HepG2 (cell line): Measurements from ENCODE around the gene EDN3. TPM values are rescaled to one million over a fixed set of nuclear protein-coding genes. Genes with fewer than 3 reads are reported as not detected.

Experiments
- ATAC-seq: fragments of 200-7000 bp; cut with Tn5 transposase; 3 replicates; pipeline ENCODE4 v1.9.1; 2020; ENCODE audit warnings: mild to moderate bottlenecking, moderate library complexity
- BruUV-seq: library from RNA; stranded (reverse); fragments of 400-500 nt; replicated peaks from 2 replicates; lab custom pipeline; 2021; lab: Mats Ljungman, UMichigan
- CTCF ChIA-PET: fragments of 300-600 bp; formaldehyde crosslinking; extraction: SDS; loops from one replicate; lab custom pipeline; 2021; ENCODE audit warnings: low total read pairs, inconsistent platforms, low intra/inter-chr PET ratio; lab: Yijun Ruan, JAX
- POLR2A ChIA-PET: fragments of 350-600 bp; sonication (Branson Sonifier 250); formaldehyde crosslinking; loops from one replicate; lab custom pipeline; 2020; ENCODE audit warnings: antibody characterized with exemption, inconsistent platforms; lab: Yijun Ruan, JAX
- DNase-seq: peaks from one replicate; pipeline ENCODE4 v3.0.0-alpha.2; 2015; ENCODE audit warnings: low spot score
- FAIRE-seq: peaks from 3 replicates; lab custom pipeline; 2011; peaks lifted over from hg19 to GRCh38; lab: Jason Lieb, UNC
- H2AFZ ChIP-seq: one replicate; pipeline ENCODE4 v1.6.1; 2011; ENCODE audit warnings: low read length, inconsistent platforms
- H3K27ac ChIP-seq: fragments of 300-600 bp; 3 replicates; pipeline ENCODE4 v1.8.0; 2011; ENCODE audit warnings: mixed run types, mild to moderate bottlenecking, mixed read lengths, low read length, inconsistent platforms; ENCODE audit not compliant: insufficient read depth; ENCODE audit errors: extremely low read length
- H3K27me3 ChIP-seq, 2 experiments: fragments of 200-600 bp in 1 of 2; 2 replicates in 1 of 2; 3 replicates in 1 of 2; pipeline versions ENCODE4 v1.6.0 to v1.8.0; 2011; ENCODE audit warnings: low read length in 2 of 2, mild to moderate bottlenecking in 2 of 2, moderate library complexity in 2 of 2, inconsistent platforms in 1 of 2; ENCODE audit not compliant: insufficient read depth in 2 of 2, control insufficient read depth in 1 of 2
- H3K36me3 ChIP-seq, 2 experiments: fragments of 200-600 bp in 1 of 2; replicated peaks in 1 of 2; 2 replicates in 1 of 2; 3 replicates in 1 of 2; pipeline versions ENCODE4 v1.5.1 to v1.8.0; 2011; ENCODE audit warnings: low read length in 2 of 2, inconsistent platforms in 1 of 2; ENCODE audit not compliant: insufficient read depth in 2 of 2, control insufficient read depth in 1 of 2
- H3K4me1 ChIP-seq: 2 replicates; pipeline ENCODE4 v1.5.1; 2012; ENCODE audit warnings: low read length, inconsistent platforms; ENCODE audit not compliant: insufficient read depth
- H3K4me2 ChIP-seq: 2 replicates; pipeline ENCODE4 v1.6.0; 2011; ENCODE audit warnings: low read depth, low read length, inconsistent platforms
- H3K4me3 ChIP-seq, 3 experiments: fragments of 200-600 bp in 1 of 3; sonication (generic), shearing (Covaris generic) in 1 of 3; replicated peaks in 1 of 3; 2 replicates each; pipeline ENCODE4 v1.5.1; 2011 to 2016; ENCODE audit warnings: low read length in 3 of 3, inconsistent platforms in 2 of 3, low read depth in 2 of 3, mild to moderate bottlenecking in 2 of 3, control low read depth in 1 of 3, mixed read lengths in 1 of 3; ENCODE audit not compliant: insufficient read depth in 1 of 3
- H3K79me2 ChIP-seq: one replicate; pipeline ENCODE4 v1.6.1; 2011; ENCODE audit warnings: low read length, inconsistent platforms; ENCODE audit not compliant: insufficient read depth
- H3K9ac ChIP-seq: 2 replicates; pipeline ENCODE4 v1.6.0; 2011; ENCODE audit warnings: mild to moderate bottlenecking, low read depth, low read length, inconsistent platforms; ENCODE audit not compliant: insufficient read depth
- H3K9me3 ChIP-seq: 2 replicates; pipeline ENCODE4 v1.5.1; 2012; ENCODE audit warnings: mild to moderate bottlenecking, low read length
- H4K20me1 ChIP-seq: 2 replicates; pipeline ENCODE4 v1.6.0; 2011; ENCODE audit warnings: inconsistent platforms, mild to moderate bottlenecking, low read length, moderate library complexity; ENCODE audit not compliant: insufficient read depth
- MATR3 ChIP-seq: sonication (generic); formaldehyde crosslinking; IDR thresholded peaks from 2 replicates; pipeline ENCODE4 v1.4.0; 2020; ENCODE audit warnings: missing genetic modification reagents
- MZF1 ChIP-seq: sonication (generic); formaldehyde crosslinking; IDR thresholded peaks from 2 replicates; pipeline ENCODE4 v1.8.1; 2023; ENCODE audit warnings: mild to moderate bottlenecking, missing genetic modification reagents, borderline replicate concordance
- NAIF1 ChIP-seq: sonication (generic); formaldehyde crosslinking; IDR thresholded peaks from 2 replicates; pipeline ENCODE4 v1.5.0; 2020; ENCODE audit warnings: mild to moderate bottlenecking, missing genetic modification reagents, borderline replicate concordance
- PAF1 ChIP-seq: IDR thresholded peaks from 2 replicates; pipeline ENCODE4 v1.6.1; 2016; ENCODE audit warnings: missing genetic modification reagents, missing compliant biosample characterization
- TCF7 ChIP-seq: sonication (generic); IDR thresholded peaks from 2 replicates; pipeline ENCODE4 v1.6.1; 2016; ENCODE audit warnings: antibody characterized with exemption, low read depth
- THYN1 ChIP-seq: sonication (generic); formaldehyde crosslinking; IDR thresholded peaks from 2 replicates; pipeline ENCODE4 v1.8.1; 2023; ENCODE audit warnings: low read depth, mild to moderate bottlenecking, moderate library complexity, missing genetic modification reagents, borderline replicate concordance
- ZNF160 ChIP-seq: sonication (generic); formaldehyde crosslinking; IDR thresholded peaks from 2 replicates; pipeline ENCODE4 v1.8.0; 2022; ENCODE audit warnings: mild to moderate bottlenecking, inconsistent platforms, missing genetic modification reagents
- ZNF709 ChIP-seq: sonication (generic); formaldehyde crosslinking; IDR thresholded peaks from 2 replicates; pipeline ENCODE4 v1.5.0; 2020; ENCODE audit warnings: mild to moderate bottlenecking, missing genetic modification reagents
- ZNF879 ChIP-seq: sonication (generic); formaldehyde crosslinking; IDR thresholded peaks from 2 replicates; pipeline ENCODE4 v1.8.1; 2023; ENCODE audit warnings: missing genetic modification reagents
- WGBS: methylation state at CpG from one replicate; pipeline ENCODE4 v1.1.6; 2017; ENCODE audit warnings: low lambda C conversion rate; 5-methylcytosine and 5-hydroxymethylcytosine counted together
- in situ Hi-C: cut with HindIII; loops from 2 replicates; pipeline ENCODE4 v1.10.0; 2017; ENCODE audit warnings: low pct_unique_long_range_greater_than_20kb; ENCODE audit not compliant: extremely low pct_ligation_motif_present
- intact Hi-C: fragments of 100-400 bp; cut with micrococcal nuclease; formaldehyde crosslinking; loops from one replicate; pipeline ENCODE4 v1.10.0; 2022; ENCODE audit not compliant: unreplicated experiment
- polyA plus RNA-seq, 8 experiments: library from polyadenylated mRNA; depleted of rRNA in 3 of 8; stranded (reverse) in 7 of 8; unstranded in 1 of 8; fragments of >200 nt; fragmentation: Illumina TruSeq in 4 of 8; extraction: Trizol in 4 of 8; gene quantifications; 2 replicates each; pipeline versions ENCODE4 v1.2.1 to v1.2.3, GENCODE V29; 2011 to 2016; ENCODE audit warnings: low read depth in 4 of 8, missing spikeins in 1 of 8, mixed read lengths in 1 of 8; ENCODE audit not compliant: insufficient read depth in 1 of 8
- total RNA-seq, 5 experiments: library from RNA; depleted of rRNA; stranded (reverse); fragments of >200 nt; fragmentation: Illumina TruSeq; extraction: Trizol; gene quantifications; 2 replicates each; pipeline ENCODE4 v1.2.3, GENCODE V29; 2016; ENCODE audit warnings: low read depth in 1 of 5
- TF ChIP-seq, protein P1 (sequence below): sonication (generic); formaldehyde crosslinking; IDR thresholded peaks from 2 replicates; pipeline ENCODE4 v1.4.0; 2020; ENCODE audit warnings: mild to moderate bottlenecking, missing genetic modification reagents, borderline replicate concordance
- TF ChIP-seq, protein P2 (sequence below): sonication (generic); formaldehyde crosslinking; IDR thresholded peaks from 2 replicates; pipeline ENCODE4 v1.5.0; 2020; ENCODE audit warnings: mild to moderate bottlenecking, missing genetic modification reagents, moderate library complexity
- TF ChIP-seq, protein P3 (sequence below): sonication (generic); formaldehyde crosslinking; IDR thresholded peaks from 2 replicates; pipeline ENCODE4 v1.8.0; 2022; ENCODE audit warnings: low read depth, missing genetic modification reagents
- TF ChIP-seq, protein P4 (sequence below): sonication (generic); formaldehyde crosslinking; IDR thresholded peaks from 2 replicates; pipeline ENCODE4 v1.8.0; 2022; ENCODE audit warnings: mild to moderate bottlenecking, missing genetic modification reagents, moderate library complexity
- TF ChIP-seq, protein P5 (sequence below): sonication (generic); formaldehyde crosslinking; IDR thresholded peaks from 2 replicates; pipeline ENCODE4 v1.8.0; 2022; ENCODE audit warnings: missing genetic modification reagents, low read depth, mild to moderate bottlenecking, borderline replicate concordance
- TF ChIP-seq, protein P6 (sequence below): sonication (generic); formaldehyde crosslinking; IDR thresholded peaks from 2 replicates; pipeline ENCODE4 v1.5.1; 2020; ENCODE audit warnings: missing genetic modification reagents, mild to moderate bottlenecking, borderline replicate concordance

The EDN3 gene
- total and polyA plus RNA-seq, 2 of the 13 experiments (the other 11 are each of a cell fraction or from before 2014, with no cell fraction given), result not detected

DNA sequence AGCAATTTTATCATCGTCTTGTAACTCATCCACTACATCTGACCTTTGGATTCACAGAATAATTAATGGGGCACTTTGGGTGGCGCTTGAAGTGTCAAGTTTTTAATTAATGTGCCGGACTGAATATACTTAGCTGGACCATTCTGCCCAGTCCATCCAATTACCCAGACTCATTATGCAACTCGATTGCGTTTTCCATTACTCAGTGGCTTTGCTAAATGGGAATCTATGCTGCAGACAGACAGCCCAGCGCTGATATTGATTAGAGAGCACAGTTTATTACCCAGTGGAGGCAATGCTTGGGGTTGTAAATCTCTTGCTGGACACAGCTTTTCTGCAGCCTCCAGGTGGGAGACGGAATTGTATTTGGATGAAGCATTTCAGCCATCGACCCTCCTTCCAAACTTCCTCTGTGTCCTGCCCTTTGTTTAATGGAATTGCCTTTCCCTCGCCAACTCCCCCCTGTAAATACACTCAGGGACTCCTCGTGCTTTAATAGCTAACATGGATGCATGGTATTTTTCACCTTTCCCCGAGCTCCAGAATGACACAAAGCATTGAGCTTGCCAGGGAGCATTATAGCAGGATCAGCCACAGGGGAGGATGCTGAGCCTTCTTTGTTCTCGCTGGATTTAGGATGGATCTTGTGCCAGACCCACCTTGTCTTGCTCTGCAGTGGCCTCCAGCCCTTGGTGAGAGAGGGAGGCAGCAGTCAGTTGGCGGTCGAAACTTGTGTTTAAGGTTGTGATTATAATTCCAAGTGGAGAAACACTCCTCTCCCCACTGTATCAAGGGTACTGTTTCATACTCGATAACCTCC, 59.7 kb downstream of the EDN3 start:
- FAIRE-seq (no peak), ATAC-seq (no peak), DNase-seq (no peak)
- H3K27me3 ChIP-seq, result peaks cover 0 to 48% of the 10 kb centered on the region in 2 experiments; a peak in 2 of 5 replicates
- no peak overlapping the region for H2AFZ ChIP-seq
- H3K79me2 ChIP-seq, result no peaks in the 10 kb centered on the region
- H3K9ac ChIP-seq, result no peak overlapping the region
- no peaks in the 10 kb centered on the region for H3K36me3 ChIP-seq
- no peak overlapping the region for H3K27ac ChIP-seq
- no peak overlapping the region for H3K4me2 ChIP-seq
- H3K9me3 ChIP-seq, result no peaks in the 10 kb centered on the region
- WGBS, result 24% methylated on average over 15 of the region's 15 CpGs
- no peak overlapping the region for H3K4me3 ChIP-seq
- H4K20me1 ChIP-seq, result no peaks in the 10 kb centered on the region
- no peaks in the 10 kb centered on the region for H3K4me1 ChIP-seq
- no TSS peak for BruUV-seq
- ChIA-PET POLR2A (no interaction called here), CTCF (no interaction called here)
- in situ Hi-C loops, result no loop called here
- intact Hi-C loops, result no loop called here
- TF ChIP-seq, protein P1, sequence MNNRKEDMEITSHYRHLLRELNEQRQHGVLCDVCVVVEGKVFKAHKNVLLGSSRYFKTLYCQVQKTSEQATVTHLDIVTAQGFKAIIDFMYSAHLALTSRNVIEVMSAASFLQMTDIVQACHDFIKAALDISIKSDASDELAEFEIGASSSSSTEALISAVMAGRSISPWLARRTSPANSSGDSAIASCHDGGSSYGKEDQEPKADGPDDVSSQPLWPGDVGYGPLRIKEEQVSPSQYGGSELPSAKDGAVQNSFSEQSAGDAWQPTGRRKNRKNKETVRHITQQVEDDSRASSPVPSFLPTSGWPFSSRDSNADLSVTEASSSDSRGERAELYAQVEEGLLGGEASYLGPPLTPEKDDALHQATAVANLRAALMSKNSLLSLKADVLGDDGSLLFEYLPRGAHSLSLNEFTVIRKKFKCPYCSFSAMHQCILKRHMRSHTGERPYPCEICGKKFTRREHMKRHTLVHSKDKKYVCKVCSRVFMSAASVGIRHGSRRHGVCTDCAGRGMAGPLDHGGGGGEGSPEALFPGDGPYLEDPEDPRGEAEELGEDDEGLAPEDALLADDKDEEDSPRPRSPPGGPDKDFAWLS, result no peak
- TF ChIP-seq ZNF709 (CRISPR knock-in tag) (no peak), TCF7 (no peak), NAIF1 (no peak), MZF1 (CRISPR knock-in tag) (no peak), THYN1 (CRISPR knock-in tag) (no peak), MATR3 (no peak), ZNF160 (CRISPR knock-in tag) (no peak), PAF1 (CRISPR knock-in tag) (no peak), ZNF879 (no peak)
- TF ChIP-seq, protein P2, sequence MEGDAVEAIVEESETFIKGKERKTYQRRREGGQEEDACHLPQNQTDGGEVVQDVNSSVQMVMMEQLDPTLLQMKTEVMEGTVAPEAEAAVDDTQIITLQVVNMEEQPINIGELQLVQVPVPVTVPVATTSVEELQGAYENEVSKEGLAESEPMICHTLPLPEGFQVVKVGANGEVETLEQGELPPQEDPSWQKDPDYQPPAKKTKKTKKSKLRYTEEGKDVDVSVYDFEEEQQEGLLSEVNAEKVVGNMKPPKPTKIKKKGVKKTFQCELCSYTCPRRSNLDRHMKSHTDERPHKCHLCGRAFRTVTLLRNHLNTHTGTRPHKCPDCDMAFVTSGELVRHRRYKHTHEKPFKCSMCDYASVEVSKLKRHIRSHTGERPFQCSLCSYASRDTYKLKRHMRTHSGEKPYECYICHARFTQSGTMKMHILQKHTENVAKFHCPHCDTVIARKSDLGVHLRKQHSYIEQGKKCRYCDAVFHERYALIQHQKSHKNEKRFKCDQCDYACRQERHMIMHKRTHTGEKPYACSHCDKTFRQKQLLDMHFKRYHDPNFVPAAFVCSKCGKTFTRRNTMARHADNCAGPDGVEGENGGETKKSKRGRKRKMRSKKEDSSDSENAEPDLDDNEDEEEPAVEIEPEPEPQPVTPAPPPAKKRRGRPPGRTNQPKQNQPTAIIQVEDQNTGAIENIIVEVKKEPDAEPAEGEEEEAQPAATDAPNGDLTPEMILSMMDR, result no peak
- TF ChIP-seq, protein P3, sequence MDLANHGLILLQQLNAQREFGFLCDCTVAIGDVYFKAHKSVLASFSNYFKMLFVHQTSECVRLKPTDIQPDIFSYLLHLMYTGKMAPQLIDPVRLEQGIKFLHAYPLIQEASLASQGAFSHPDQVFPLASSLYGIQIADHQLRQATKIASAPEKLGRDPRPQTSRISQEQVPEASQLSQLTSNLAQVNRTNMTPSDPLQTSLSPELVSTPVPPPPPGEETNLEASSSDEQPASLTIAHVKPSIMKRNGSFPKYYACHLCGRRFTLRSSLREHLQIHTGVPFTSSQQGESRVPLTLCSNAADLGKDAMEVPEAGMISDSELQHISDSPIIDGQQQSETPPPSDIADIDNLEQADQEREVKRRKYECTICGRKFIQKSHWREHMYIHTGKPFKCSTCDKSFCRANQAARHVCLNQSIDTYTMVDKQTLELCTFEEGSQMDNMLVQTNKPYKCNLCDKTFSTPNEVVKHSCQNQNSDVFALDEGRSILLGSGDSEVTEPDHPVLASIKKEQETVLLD (CRISPR knock-in tag), result no peak
- TF ChIP-seq, protein P4, sequence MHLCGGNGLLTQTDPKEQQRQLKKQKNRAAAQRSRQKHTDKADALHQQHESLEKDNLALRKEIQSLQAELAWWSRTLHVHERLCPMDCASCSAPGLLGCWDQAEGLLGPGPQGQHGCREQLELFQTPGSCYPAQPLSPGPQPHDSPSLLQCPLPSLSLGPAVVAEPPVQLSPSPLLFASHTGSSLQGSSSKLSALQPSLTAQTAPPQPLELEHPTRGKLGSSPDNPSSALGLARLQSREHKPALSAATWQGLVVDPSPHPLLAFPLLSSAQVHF, result no peak
- TF ChIP-seq, protein P5, sequence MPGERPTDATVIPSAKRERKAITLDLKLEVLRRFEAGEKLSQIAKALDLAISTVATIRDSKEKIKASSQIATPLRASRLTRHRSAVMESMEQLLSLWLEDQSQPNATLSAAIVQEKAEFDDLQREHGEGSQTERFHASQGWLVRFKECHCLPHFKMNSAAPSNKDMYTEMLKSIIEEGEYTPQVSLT (CRISPR knock-in tag), result no peak
- TF ChIP-seq, protein P6, sequence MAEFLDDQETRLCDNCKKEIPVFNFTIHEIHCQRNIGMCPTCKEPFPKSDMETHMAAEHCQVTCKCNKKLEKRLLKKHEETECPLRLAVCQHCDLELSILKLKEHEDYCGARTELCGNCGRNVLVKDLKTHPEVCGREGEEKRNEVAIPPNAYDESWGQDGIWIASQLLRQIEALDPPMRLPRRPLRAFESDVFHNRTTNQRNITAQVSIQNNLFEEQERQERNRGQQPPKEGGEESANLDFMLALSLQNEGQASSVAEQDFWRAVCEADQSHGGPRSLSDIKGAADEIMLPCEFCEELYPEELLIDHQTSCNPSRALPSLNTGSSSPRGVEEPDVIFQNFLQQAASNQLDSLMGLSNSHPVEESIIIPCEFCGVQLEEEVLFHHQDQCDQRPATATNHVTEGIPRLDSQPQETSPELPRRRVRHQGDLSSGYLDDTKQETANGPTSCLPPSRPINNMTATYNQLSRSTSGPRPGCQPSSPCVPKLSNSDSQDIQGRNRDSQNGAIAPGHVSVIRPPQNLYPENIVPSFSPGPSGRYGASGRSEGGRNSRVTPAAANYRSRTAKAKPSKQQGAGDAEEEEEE, result no peak
